Stimulated activated CD4-positive, alpha-beta T cell treated with anti-CD3 and anti-CD28 coated beads, Interleukin-12 subunit alpha, Interleukin-12 subunit beta, amount 100 ng/mL, for 24 hours (primary cell): ENCODE data around the gene PDE9A.
"Not testable (repeated sequence)": the region's sequence is repeated elsewhere in the genome, so short reads cannot be mapped to it uniquely, and the experiment has no call there.

Source experiments
- DNase-seq, 2 experiments: peaks; one replicate each; pipeline ENCODE4 v3.0.0-alpha.2; 2020; ENCODE audit warnings: low read depth in 2 of 2

Gene PDE9A

DNA sequence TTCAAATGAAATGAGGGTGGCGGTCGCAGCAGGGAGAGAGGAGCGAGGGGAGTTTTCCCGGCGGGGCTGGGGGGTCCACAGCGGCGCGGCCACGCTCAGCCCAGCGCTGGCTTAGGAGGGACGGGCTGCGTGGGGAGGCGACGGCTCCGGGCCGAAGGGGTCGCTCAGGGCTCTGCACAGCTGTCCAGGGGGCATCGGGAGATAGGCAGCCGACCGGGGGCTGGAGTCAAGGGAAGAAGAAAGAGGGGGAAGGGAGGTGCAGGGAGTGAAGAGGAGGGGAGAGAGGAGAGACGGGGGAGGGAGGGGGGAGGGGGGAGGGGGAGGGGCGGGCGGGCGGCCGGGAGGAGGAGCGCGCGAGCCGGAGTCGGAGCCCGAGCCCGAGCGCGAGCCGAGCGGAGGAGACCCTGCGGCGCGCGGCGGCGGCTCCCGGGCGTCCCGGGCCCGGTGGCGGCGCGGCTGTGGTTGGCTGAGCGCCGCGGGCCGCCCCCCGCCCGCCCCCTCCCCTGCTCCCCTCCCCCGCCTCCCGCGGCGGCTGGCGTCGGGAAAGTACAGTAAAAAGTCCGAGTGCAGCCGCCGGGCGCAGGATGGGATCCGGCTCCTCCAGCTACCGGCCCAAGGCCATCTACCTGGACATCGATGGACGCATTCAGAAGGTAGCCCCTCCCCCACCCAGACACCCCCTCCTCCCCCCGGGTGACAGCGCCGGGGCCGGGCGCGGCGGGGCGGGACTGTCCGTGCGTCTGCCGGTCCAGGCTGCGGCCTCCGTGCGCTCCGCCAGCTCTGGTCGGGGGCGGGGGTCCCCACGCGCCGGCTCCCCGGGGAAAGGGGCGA lies at the start of gene PDE9A:
Gene PDE9A (plus strand): TSS at position 391 of the 831 bp plus-strand sequence. CDS start 194 bp downstream, at position 585.
- DNase-seq, result no peak

DNA sequence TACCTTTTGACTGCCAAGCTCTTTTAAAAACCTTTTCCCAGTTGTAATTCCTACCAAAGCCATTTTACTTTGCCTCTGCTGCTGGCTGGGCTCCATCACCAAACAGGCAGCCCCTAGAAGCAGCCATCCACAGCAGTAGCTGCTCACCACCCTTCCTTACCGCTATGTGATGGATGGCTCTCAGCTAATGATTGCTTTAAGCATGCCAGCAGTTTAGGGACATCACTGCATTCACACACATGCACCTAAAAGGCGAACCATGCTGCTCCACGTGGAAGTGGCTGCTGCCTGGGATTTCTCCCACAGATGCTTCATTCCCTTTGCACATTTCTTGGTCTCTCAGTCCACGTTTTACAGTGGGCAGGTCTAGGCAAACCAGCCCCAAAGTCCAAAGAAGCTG lies 46.3 kb upstream of the PDE9A start:
- no peak for DNase-seq

DNA sequence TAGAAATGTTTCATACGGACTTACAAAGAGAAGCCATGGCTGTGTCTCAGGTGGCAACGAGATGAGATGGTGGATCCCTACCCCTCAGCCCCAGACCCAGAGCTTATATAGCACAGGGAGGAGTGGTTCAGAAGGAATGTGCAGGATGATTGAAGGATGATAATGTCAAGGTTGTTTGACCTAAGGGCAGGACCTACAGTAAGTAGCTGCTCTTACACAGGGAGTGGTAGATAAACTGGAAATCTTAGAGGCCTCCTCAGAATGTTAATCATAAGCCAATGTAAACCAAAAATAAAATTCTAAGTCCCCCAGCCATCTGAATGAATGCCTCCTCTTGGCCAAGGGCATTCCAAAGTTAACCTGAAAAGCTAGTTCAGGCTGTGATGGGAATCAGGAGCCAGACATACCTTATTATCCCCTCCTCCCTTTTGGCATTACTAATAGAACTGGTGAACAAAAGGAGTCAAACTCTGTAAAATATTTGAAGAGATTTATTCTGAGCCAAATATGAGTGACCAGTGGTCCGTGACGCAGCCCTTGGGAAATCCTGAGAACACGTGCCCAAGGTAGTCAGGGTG lies 45.8 kb upstream of the PDE9A start:
- DNase-seq, result no peak

DNA sequence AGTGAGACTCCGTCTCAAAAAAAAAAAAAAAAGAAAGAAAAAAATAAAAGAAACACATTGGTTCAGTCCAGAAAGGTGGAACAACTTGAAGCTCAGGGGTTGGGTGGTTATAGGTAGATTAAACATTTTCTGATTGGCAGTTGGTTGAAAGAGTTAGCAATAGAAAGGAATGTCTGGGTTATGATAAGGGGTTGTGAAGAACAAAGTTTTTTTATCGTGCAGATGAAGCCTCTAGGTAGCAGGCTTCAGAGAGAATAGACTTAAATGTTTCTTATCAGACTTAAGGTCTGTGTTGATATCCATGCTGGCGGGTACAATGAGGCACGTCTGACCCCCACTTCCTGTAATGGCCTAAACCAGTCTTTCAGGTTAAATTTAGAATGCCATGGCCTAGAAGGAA lies 45.0 kb upstream of the PDE9A start:
- DNase-seq, result no peak

DNA sequence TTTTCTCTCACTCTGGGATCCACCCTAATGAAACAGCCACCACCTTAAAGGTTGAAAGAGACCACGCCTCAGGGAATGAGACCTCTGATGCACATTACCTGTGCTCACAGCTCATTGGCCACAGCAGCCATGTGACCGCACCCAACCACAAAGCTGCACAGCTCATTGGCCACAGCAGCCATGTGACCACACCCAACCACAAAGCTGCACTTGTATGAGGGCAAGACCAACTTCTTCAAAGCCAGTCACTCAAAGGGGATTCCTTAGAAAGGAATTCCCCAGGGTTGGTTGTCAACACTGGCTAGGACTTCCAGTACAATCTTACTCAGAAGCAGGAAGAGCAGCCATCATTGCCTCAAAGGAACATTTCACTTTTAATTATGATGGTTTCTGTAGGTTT lies 43.6 kb upstream of the PDE9A start:
- DNase-seq, result peak in 1 of 2 experiments; percentile 31

DNA sequence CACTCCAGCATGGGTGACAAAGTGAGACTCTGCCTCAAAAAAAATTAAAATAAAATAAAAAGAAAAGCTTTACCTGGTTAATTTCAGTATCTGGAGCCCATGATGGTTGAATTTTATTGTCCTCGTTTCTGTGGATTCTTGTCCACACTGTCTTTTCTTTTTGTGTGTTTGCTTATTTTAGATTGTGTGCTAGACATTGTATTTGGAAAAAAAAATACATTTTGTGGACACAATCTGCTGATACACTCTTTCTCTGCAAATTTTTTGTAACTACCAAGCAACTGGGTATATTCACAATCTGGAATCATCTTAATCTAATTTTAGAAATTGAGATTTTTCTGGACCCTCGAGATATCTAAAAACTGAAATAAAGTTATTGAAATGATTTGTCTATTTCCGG lies 41.6 kb upstream of the PDE9A start:
- no peak for DNase-seq

DNA sequence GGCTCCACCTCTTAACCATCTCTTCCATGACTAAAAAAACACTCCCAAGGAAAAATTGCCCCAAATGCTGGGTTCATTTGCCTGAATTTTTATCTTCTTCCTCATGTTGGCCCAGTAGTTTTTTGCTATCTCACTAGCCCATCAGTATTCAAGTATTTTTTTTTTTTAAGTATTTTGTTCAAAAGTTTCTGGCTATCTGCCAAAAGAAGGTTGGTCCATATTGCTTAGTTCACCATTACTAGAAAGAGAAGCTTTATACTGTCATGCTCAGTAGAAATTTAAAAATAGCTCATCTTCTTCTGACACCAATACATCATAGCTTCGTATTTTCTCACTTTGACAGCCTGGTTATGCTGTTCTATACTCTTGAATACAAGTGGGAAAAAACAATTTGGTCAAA lies 41.0 kb upstream of the PDE9A start:
- no peak for DNase-seq

DNA sequence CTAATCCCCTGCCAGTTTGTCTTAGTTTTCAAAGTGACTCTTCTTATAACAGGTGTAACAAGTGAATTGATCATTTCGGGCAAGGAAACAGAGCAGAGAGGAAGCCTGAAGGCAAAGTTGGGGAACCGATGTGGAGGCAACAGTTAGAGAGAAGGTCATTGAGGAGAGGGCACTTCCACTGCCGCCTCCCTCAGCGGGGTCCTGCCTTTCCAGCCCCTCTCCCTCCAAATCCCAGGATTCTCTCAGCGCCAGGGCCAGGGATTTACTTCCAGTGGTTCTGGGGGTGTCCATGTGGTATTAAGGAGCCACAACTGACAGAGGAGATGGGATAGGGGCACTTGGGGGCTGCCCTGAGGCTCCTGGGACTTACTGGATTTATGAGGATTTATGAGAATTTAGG lies 39.7 kb upstream of the PDE9A start:
- no peak for DNase-seq

DNA sequence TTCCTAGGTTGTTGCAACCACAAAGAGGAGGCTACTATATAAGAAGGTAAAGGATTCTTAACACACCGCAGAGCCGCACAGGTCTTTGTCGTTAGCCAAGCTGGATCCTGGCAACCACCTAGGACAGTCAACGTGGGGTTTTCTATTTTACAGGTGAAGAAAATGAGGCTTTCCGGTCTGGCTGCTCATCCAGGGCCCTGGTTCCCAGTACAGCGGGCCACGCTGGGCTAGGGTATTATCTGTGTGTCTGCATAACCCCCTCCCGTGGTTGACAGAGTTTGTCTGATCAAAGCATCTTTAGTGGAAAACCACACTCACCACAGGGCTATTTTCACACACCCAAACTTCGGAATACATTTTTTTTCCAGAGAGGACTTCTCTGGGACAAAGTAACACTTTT lies 39.0 kb upstream of the PDE9A start:
- DNase-seq, result peak in 1 of 2 experiments; percentile 42

DNA sequence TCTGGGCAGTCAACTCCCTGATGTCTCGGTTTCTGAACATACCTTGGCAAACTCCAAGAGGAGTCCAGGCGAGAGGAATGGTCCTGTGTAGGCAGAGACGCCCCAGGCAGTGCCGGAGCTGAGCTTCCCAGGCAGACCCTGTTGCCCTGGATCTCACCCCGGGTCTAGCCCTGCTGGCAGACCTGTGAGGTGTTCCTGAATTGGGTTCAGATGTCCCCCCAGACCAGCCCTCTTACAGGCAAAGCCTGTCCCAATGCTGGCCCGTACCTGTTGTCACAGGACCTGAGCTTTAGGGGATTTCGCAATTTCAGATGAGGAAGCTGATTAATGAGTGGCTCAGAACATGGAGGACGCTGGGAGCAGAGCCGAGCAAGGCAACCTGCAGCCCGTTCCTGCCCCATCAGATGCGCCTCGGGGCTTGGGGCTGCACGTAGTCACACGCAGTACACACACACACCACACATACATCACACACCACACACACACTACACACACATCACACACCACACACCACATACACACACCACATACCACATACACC lies 38.5 kb upstream of the PDE9A start:
- peak; percentile 26 to 36 for DNase-seq

DNA sequence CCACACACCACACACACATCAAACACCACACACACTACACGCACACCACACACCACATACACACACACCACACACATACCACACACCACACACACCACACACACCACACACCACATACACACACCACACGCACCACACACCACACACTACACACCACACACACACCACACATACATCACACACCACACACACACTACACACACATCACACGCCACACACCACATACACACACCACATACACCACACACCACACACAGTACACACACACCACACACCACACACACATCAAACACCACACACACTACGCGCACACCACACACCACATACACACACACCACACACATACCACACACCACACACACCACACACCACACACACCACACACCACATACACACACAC lies 38.0 kb upstream of the PDE9A start:
- DNase-seq, result not testable (repeated sequence)

DNA sequence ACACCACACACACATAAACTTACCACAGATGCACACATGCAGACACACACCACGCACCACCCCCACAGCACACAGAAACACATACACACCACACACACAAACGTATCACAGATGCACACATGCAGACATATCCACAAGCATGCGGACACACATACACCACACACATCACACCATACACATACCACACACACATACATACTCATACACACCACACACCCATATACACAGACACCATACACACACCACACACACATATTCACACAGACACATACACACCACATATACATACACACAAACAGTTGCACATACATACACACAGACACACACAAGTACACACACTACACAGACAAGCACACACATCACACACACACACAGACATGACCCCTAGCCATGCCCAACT lies 37.5 kb upstream of the PDE9A start:
- DNase-seq, result no peak

DNA sequence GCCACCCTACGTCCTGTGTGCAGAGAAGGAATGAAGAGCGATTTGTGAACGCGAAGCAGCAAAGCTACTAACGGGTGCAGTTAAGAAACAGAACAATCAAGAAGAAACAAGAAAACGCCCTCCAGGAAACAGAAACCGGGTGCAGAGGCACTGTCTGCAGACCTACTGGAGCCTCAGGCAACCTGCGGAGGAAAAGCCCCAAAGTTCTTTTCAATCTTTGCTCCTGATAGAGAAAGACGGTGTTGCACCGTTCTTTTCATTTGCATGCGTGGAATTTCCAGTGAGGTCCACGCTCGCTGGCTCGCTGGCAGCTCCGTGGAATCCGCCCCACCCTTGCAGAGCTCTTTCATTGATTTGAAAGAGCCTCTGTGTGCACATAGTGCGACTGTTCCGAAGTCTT lies 37.0 kb upstream of the PDE9A start:
- DNase-seq, result no peak

DNA sequence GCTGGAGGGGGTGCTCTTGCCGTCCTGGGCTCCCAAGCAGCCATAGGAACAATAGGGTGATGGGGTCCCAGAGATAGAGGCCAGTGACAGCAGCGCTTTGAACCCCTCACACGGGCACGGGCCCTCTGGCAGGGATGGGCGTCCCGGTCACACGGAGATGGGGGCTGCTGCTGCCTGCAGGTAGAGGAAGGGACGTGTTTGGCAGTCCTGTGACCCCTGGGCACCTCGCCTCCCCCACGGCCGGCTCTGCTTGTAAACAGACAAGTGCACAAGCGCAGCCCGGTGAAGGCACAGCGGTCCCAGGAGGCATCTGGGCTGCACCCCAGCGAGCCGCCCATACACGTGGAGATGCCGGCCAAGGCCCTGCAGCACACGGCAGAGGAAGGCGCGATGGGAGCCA lies 36.5 kb upstream of the PDE9A start:
- no peak for DNase-seq

DNA sequence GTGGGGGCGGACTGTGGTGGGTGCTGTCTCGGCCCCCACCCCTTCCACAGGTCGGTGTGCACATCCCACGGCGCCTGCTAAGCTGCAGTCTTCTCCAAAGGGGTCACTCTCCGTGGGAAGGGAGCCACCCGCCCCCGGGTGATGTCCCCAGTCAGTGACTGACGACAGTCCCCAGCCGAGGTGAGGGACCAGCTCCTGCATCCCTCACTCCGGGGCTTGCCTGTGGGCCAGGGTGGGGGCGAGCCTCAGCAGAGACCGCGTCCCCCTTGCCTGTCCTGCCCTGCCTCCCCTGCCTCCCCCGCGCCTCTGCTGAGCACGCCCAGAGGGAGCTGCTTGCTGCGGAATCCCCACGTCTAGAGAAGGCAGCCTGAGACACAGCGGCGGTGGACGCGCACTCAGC lies 35.9 kb upstream of the PDE9A start:
- no peak for DNase-seq

DNA sequence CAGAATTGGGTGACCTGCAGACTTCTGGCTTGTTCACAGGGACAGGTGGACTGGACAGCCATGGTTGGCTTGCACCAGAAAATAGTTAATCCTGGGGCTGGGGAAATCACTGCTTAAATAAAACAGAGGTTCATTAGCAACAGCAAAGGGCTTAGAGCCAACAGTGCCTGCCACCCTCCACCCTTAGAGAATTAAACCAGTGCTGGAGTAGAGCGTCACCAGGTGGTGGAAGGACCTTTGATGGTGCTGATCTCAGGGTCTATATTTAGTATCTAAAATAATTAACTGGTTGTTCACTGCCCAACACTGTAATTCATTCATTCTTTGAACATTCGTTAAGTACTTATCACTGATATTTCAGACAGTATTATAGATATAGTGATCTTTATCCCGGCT lies 34.7 kb upstream of the PDE9A start:
- no peak for DNase-seq

DNA sequence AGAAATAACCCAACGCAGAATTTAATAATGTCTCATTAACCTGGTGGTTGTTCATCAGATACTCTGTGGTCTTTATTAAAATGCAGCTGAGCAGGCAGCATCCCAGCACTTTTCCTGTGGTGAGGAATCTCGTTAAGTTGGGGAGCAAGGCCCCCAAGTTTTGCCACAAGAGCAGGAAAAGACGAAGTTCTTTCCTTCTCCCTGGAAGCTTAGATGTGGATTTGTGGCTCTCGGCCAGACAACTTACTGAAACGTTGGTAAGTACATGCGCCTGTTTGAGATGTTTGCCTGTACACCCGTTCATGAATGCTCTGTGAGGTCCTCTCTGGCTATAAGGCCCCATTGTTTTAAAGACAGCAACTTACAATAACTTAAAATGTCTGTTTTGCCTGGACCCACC lies 34.3 kb upstream of the PDE9A start:
- no peak for DNase-seq

DNA sequence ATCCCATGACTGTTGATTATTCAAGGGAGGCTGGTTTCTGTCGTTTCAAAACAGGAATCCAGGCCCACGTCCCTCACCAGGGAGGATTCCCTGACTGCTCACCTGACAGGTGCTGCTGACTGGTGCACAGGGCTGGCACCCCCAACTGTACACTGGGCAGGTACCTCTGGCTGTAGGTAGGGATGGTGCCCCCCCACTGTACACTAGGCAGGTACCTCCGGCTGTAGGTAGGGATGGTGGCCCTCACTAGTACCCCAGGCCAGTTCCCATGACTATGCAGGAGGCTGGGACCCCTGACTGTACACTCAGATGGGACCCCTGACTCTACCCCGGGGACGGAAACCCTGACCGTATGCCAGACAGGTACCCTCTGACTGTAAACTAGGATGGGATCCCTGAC lies 33.6 kb upstream of the PDE9A start:
- DNase-seq, result no peak

DNA sequence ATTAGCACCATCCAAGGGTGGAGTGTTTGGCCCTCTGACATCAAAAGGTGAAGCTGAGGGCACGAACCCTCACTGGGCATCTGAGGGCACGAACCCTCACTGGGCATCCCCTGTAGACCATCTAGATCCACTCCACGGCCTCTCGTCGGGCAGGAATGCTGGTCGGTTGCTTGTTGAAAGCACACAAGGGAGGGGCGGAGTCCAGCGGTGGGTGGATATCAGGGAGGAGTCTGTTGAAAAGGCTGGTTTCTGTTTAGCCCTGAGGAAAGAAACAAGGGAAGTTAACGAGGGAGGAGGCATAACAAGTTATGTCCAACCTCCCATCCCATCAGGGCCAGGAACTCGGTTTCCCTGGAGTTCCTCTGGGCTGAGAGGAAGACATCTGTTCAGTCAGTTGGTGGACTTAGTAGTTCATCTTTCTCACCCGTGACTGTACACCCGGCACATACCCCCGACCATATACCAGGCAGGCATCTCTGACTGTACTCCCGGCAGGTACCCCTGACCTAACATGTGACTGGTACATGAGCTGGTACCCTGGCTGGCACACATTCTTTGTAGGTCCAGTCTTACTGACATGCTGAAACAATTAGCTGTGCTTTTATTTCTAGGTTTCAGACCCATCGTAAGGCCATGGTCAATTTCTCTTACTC lies 32.1 kb upstream of the PDE9A start:
- DNase-seq, result no peak

DNA sequence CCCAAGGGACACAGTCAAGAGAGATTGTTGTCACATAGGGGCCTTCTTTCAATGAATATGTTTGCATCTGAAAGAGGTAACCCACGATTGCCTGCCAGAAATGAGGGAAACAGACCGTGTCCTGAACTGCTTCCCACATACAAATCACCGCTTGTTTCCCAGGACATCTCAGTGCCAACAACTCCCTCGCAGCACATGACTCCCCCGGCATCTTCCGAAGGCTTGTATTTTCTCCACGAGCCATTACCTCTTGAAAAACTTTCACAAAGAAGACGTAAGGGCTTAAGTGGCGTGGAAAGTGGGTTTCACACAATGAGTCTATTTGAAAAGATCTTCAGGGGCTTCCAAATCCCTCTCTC lies 31.6 kb upstream of the PDE9A start:
- no peak for DNase-seq

DNA sequence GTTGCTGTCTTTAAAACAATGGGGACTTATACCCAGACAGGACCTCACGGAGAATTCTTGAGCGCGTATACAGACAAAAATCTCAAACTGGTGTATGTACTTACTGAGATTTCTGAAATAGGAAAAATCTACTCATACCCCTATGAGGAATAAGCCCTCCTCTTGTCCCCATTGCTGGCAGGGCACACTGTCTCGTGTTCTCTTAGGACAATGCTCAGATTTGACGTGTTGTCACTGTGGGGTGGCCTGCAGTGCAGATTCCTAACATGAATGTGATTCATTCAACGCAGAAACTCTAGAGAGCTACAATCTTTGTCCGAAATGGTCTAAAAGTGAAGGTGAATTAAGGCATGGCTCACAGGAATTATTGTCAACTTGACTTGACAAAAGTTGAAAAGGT lies 31.1 kb upstream of the PDE9A start:
- no peak for DNase-seq

DNA sequence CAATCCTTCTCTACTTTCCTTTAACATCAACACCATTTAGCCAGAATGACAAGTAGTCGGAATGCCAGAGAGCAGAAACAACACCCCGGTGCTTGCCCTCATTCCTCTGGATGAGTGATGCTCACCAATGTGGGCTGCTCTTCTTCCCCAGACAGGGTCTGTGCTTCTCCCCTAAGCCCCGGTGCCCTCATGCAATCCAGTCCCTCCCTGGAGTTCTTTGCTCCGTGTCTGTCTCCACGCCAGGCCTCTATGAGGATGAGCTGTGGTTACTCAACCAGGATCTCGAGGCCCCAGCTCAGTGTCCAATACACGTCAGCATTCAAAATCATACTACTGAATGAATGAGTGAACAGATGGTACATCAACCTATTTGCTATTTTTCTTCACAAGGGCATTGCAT lies 29.7 kb upstream of the PDE9A start:
- DNase-seq, result no peak
